Right lung (tissue), 5 donors: Measurements from ENCODE around the gene IGSF3. TPM values are rescaled to one million over a fixed set of nuclear protein-coding genes. Genes with fewer than 3 reads are reported as not detected.
"Not testable (repeated sequence)": the region's sequence is repeated elsewhere in the genome, so short reads cannot be mapped to it uniquely, and the experiment has no call there.

Source experiments
- DNase-seq, 2 donors: peaks; one replicate each; pipeline ENCODE4 v3.0.0-alpha.2; 2013
- polyA plus RNA-seq, 5 donors: library from polyadenylated mRNA; unstranded; fragments of 120-200 nt; gene quantifications; one replicate each; pipeline versions ENCODE4 v1.2.1 to v1.2.3, GENCODE V29; 2013; ENCODE audit warnings: inconsistent platforms in 1 of 5, low replicate concordance in 1 of 5; ENCODE audit not compliant: insufficient read length in 5 of 5, insufficient read depth in 1 of 5

IGSF3 gene
- polyA plus RNA-seq, 5 donors: 28.8 to 52.5 (median 42.7) TPM

GRCh38 chr1:116634386-116634785, 33.1 kb downstream of the IGSF3 start:
- DNase-seq: not testable (repeated sequence)

GRCh38 chr1:116631996-116632925, 35.3 kb downstream of the IGSF3 start:
- not testable (repeated sequence) for DNase-seq

GRCh38 chr1:116631554-116631953, 36.0 kb downstream of the IGSF3 start:
- not testable (repeated sequence) for DNase-seq

- DNase-seq: not testable (repeated sequence)
These were observed 37.5 kb downstream of the IGSF3 start for GRCh38 chr1:116630057-116630456.

GRCh38 chr1:116629441-116629840, 38.1 kb downstream of the IGSF3 start:
- peak in 1 of 2 donors; percentile 23 for DNase-seq

- DNase-seq: no peak
These were observed 39.1 kb downstream of the IGSF3 start for GRCh38 chr1:116628448-116628847.

- peak in 1 of 2 donors; percentile 23 for DNase-seq
These were observed 40.2 kb downstream of the IGSF3 start for GRCh38 chr1:116627357-116627756.

- not testable (repeated sequence) for DNase-seq
These were observed 40.6 kb downstream of the IGSF3 start for GRCh38 chr1:116626915-116627314.

GRCh38 chr1:116625155-116625554, 42.4 kb downstream of the IGSF3 start:
- not testable (repeated sequence) for DNase-seq

GRCh38 chr1:116624040-116624439, 43.5 kb downstream of the IGSF3 start:
- no peak for DNase-seq

GRCh38 chr1:116622496-116622895, 45.0 kb downstream of the IGSF3 start:
- not testable (repeated sequence) for DNase-seq

GRCh38 chr1:116621756-116622155, 45.8 kb downstream of the IGSF3 start:
- DNase-seq: not testable (repeated sequence)

- not testable (repeated sequence) for DNase-seq
These were observed 47.1 kb downstream of the IGSF3 start for GRCh38 chr1:116620392-116620791.

- not testable (repeated sequence) for DNase-seq
These were observed 48.4 kb downstream of the IGSF3 start for GRCh38 chr1:116619106-116619505.

- not testable (repeated sequence) for DNase-seq
These were observed 49.7 kb downstream of the IGSF3 start for GRCh38 chr1:116617808-116618207.

- DNase-seq: not testable (repeated sequence)
These were observed 53.7 kb downstream of the IGSF3 start for GRCh38 chr1:116613825-116614224.

- not testable (repeated sequence) for DNase-seq
These were observed 57.6 kb downstream of the IGSF3 start for GRCh38 chr1:116609801-116610371.

GRCh38 chr1:116608841-116609240, 58.7 kb downstream of the IGSF3 start:
- not testable (repeated sequence) for DNase-seq

- DNase-seq: not testable (repeated sequence)
These were observed 59.4 kb downstream of the IGSF3 start for GRCh38 chr1:116608151-116608550.

- DNase-seq: not testable (repeated sequence)
These were observed 60.1 kb downstream of the IGSF3 start for GRCh38 chr1:116607463-116607862.

- not testable (repeated sequence) for DNase-seq
These were observed 61.5 kb downstream of the IGSF3 start for GRCh38 chr1:116606067-116606466.

GRCh38 chr1:116605315-116605714, 62.2 kb downstream of the IGSF3 start:
- no peak for DNase-seq

GRCh38 chr1:116604408-116604807, 63.1 kb downstream of the IGSF3 start:
- DNase-seq: not testable (repeated sequence)
